Measurements from ENCODE around the gene FBXL7. TPM values are rescaled to one million over a fixed set of nuclear protein-coding genes. Genes with fewer than 3 reads are reported as not detected.

FBXL7 gene
- total RNA-seq, 6 experiments from 2014 or later = 12.7 to 19.2 (median 16.8) TPM

- no peaks in the 10 kb centered on the region for H3K27me3 Mint-ChIP-seq (ENCODE audit: insufficient read depth)
- TF ChIP-seq, protein P1, sequence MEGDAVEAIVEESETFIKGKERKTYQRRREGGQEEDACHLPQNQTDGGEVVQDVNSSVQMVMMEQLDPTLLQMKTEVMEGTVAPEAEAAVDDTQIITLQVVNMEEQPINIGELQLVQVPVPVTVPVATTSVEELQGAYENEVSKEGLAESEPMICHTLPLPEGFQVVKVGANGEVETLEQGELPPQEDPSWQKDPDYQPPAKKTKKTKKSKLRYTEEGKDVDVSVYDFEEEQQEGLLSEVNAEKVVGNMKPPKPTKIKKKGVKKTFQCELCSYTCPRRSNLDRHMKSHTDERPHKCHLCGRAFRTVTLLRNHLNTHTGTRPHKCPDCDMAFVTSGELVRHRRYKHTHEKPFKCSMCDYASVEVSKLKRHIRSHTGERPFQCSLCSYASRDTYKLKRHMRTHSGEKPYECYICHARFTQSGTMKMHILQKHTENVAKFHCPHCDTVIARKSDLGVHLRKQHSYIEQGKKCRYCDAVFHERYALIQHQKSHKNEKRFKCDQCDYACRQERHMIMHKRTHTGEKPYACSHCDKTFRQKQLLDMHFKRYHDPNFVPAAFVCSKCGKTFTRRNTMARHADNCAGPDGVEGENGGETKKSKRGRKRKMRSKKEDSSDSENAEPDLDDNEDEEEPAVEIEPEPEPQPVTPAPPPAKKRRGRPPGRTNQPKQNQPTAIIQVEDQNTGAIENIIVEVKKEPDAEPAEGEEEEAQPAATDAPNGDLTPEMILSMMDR (IDR thresholded peaks at IDR 0.05) = no peak
- DNase-seq = no peak
- H3K4me1 Mint-ChIP-seq (ENCODE audit: low read depth) = peaks cover 24% of the 10 kb centered on the region
- H3K9me3 Mint-ChIP-seq = peaks cover 5% of the 10 kb centered on the region; the same call in 1 of the 2 replicates
- no peak overlapping the region for H3K4me3 Mint-ChIP-seq
- no peak overlapping the region for H3K27ac Mint-ChIP-seq
- peaks cover 9% of the 10 kb centered on the region for H3K36me3 Mint-ChIP-seq (ENCODE audit: low read depth)
These were observed 303.3 kb downstream of the FBXL7 start for GRCh38 chr5:15803280-15803679.

DNA sequence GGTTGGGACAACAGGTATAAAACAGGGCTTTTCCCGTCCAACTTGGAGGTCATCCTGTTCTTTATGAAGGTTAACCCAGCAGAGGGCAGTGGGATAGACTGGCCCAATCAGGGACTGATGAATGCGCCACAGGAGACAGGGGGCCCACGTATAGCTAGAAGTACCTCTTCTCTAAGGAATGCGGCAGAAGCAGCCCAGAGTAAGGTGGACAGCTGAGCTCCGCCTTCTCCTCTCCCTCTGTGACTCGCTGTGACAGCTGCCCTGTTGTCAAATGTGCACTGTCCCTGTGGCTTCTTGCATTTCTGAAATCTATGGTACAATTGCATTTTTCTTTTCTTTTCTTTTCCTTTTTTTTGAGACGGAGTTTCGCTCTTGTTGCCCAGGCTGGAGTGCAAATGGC is 306.6 kb downstream of the FBXL7 start:
- Mint-ChIP-seq H3K4me3 (no peak overlapping the region), H3K27ac (no peak overlapping the region), H3K9me3 (peaks cover 5% of the 10 kb centered on the region; the same call in 1 of the 2 replicates), H3K27me3 (ENCODE audit: insufficient read depth) (no peaks in the 10 kb centered on the region), H3K4me1 (ENCODE audit: low read depth) (peaks cover 27% of the 10 kb centered on the region), H3K36me3 (ENCODE audit: low read depth) (peaks cover 9% of the 10 kb centered on the region)
- TF ChIP-seq, protein P1 (IDR thresholded peaks at IDR 0.05) = no peak
- DNase-seq = no peak

DNA sequence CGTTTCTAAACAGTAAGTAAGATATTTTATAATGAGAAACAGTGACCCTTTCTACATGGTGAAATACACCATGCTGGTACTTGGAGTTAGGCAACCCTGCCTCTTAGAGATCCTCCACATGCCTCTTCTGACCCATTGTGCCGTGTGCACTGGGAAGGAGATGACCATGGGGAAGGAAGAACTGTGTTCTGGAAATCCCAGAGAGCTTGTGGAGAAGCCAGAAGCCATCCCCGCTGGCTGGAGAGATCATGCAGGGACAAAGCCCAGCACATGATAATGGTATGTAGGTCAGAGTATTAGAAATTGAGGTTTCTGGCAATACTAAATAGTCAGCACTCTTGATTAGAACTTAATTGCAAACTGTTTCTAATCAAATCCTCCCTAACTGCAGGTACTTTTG is 307.3 kb downstream of the FBXL7 start:
- Mint-ChIP-seq H3K36me3 (ENCODE audit: low read depth) (peaks cover 9% of the 10 kb centered on the region), H3K4me1 (ENCODE audit: low read depth) (peaks cover 27% of the 10 kb centered on the region), H3K27ac (no peak overlapping the region), H3K27me3 (ENCODE audit: insufficient read depth) (no peaks in the 10 kb centered on the region), H3K9me3 (peaks cover 5% of the 10 kb centered on the region; the same call in 1 of the 2 replicates), H3K4me3 (no peak overlapping the region)
- TF ChIP-seq, protein P1 (IDR thresholded peaks at IDR 0.05) = no peak
- DNase-seq = peak; percentile 11

- H3K36me3 Mint-ChIP-seq (ENCODE audit: low read depth) = peaks cover 9% of the 10 kb centered on the region
- H3K4me3 Mint-ChIP-seq = no peak overlapping the region
- TF ChIP-seq, protein P1 (IDR thresholded peaks at IDR 0.05) = peak; percentile 45; the same call in 1 of the 2 replicates
- peaks cover 27% of the 10 kb centered on the region for H3K4me1 Mint-ChIP-seq (ENCODE audit: low read depth)
- no peaks in the 10 kb centered on the region for H3K27me3 Mint-ChIP-seq (ENCODE audit: insufficient read depth)
- no peak overlapping the region for H3K27ac Mint-ChIP-seq
- H3K9me3 Mint-ChIP-seq = peaks cover 5% of the 10 kb centered on the region; the same call in 1 of the 2 replicates
- no peak for DNase-seq
These were observed 307.9 kb downstream of the FBXL7 start for GRCh38 chr5:15807871-15808270.

- H3K36me3 Mint-ChIP-seq (ENCODE audit: low read depth) = peaks cover 4% of the 10 kb centered on the region; the same call in 1 of the 2 replicates
- peaks cover 27% of the 10 kb centered on the region for H3K4me1 Mint-ChIP-seq (ENCODE audit: low read depth)
- TF ChIP-seq, protein P1 (IDR thresholded peaks at IDR 0.05) = no peak
- no peak overlapping the region for H3K27ac Mint-ChIP-seq
- H3K9me3 Mint-ChIP-seq = peaks cover 5% of the 10 kb centered on the region; the same call in 1 of the 2 replicates
- no peak overlapping the region for H3K4me3 Mint-ChIP-seq
- no peak for DNase-seq
- no peaks in the 10 kb centered on the region for H3K27me3 Mint-ChIP-seq (ENCODE audit: insufficient read depth)
These were observed 308.6 kb downstream of the FBXL7 start for GRCh38 chr5:15808577-15808976.
